H4 (cell line): ENCODE results near the gene C5AR1. TPM values are rescaled to one million over a fixed set of nuclear protein-coding genes. Genes with fewer than 3 reads are reported as not detected.
"Not testable (repeated sequence)": the region's sequence is repeated elsewhere in the genome, so short reads cannot be mapped to it uniquely, and the experiment has no call there.

ENCODE experiments used
- DNase-seq: peaks from one replicate; pipeline ENCODE4 v3.0.0-alpha.2; 2015; ENCODE audit warnings: low spot score
- total RNA-seq: library from RNA; depleted of rRNA; stranded (reverse); fragments of >200 nt; shearing (Covaris generic); gene quantifications from 2 replicates; pipeline ENCODE4 v1.2.3, GENCODE V29; 2014; rRNA removed

The C5AR1 gene
- total RNA-seq, 1 experiment from 2014 or later = 0.04 TPM

- not testable (repeated sequence) for DNase-seq
Observed at GRCh38 chr19:47365455-47365854, 55.8 kb downstream of the C5AR1 start.

- no peak for DNase-seq
Observed at GRCh38 chr19:47370045-47370611, 60.5 kb downstream of the C5AR1 start.

GRCh38 chr19:47371261-47371660, 61.6 kb downstream of the C5AR1 start:
- DNase-seq = no peak

Other genes starting within 250 kb of the C5AR1 start
- 6.3 and 7.6 TPM in 2 replicates for gene ZC3H4, start 196.1 kb upstream of the C5AR1 start, total RNA-seq
- gene SAE1, start 179.0 kb upstream of the C5AR1 start, total RNA-seq = 362 and 397 TPM in 2 replicates
- gene BBC3, start 78.7 kb upstream of the C5AR1 start, total RNA-seq = 3.3 and 3.7 TPM in 2 replicates
- 3.4 and 3.6 TPM in 2 replicates for gene CCDC9, start 53.3 kb upstream of the C5AR1 start, total RNA-seq
- gene INAFM1, start 35.0 kb upstream of the C5AR1 start, total RNA-seq = 5.7 and 7.2 TPM in 2 replicates
- 0.08 TPM in 1 of 2 replicates, not detected in the other for gene C5AR2, start 22.3 kb downstream of the C5AR1 start, total RNA-seq
- gene DHX34, start 39.5 kb downstream of the C5AR1 start, total RNA-seq = 7.3 and 8.0 TPM in 2 replicates
- 45.8 and 52.2 TPM in 2 replicates for gene MEIS3, start 109.7 kb downstream of the C5AR1 start, total RNA-seq
- 0.19 TPM in 1 of 2 replicates, not detected in the other for gene SLC8A2, start 162.0 kb downstream of the C5AR1 start, total RNA-seq
- gene KPTN, start 174.4 kb downstream of the C5AR1 start, total RNA-seq = 9.2 and 10.6 TPM in 2 replicates
- gene NAPA, start 205.2 kb downstream of the C5AR1 start, total RNA-seq = 125 and 135 TPM in 2 replicates